KOPT-K1 (cell line): ENCODE results near the gene BACH2.
A peak's percentile ranks its signal among the peaks of the same experiment; 100 is the strongest.

Experiments used
- H3K27ac ChIP-seq: fragments of 200-600 bp; sonication (generic); 2 replicates; pipeline ENCODE4 v1.5.1; 2016; ENCODE audit warnings: antibody characterized with exemption, mild to moderate bottlenecking, low read depth, low read length; ENCODE audit not compliant: poor library complexity, severe bottlenecking
- H3K36me3 ChIP-seq: fragments of 200-600 bp; sonication (generic); 2 replicates; pipeline ENCODE4 v1.5.1; 2017; ENCODE audit warnings: antibody characterized with exemption, mild to moderate bottlenecking, low read length, moderate library complexity; ENCODE audit not compliant: insufficient read depth
- H3K9me3 ChIP-seq: fragments of 200-600 bp; sonication (generic); 2 replicates; pipeline ENCODE4 v1.5.1; 2017; ENCODE audit warnings: antibody characterized with exemption, low read length, mild to moderate bottlenecking; ENCODE audit not compliant: insufficient read depth, poor library complexity, severe bottlenecking

Gene BACH2

GRCh38 chr6:90315354-90315950 is 18.8 kb upstream of the BACH2 start:
- no peaks in the 10 kb centered on the region for H3K9me3 ChIP-seq
- no peaks in the 10 kb centered on the region for H3K36me3 ChIP-seq
- H3K27ac ChIP-seq: no peak overlapping the region

GRCh38 chr6:90314514-90314913 is 17.9 kb upstream of the BACH2 start:
- Histone ChIP-seq H3K36me3 (no peaks in the 10 kb centered on the region), H3K27ac (no peak overlapping the region), H3K9me3 (no peaks in the 10 kb centered on the region)

GRCh38 chr6:90311569-90311968 is 14.9 kb upstream of the BACH2 start:
- Histone ChIP-seq H3K27ac (no peak overlapping the region), H3K9me3 (no peaks in the 10 kb centered on the region), H3K36me3 (no peaks in the 10 kb centered on the region)

GRCh38 chr6:90305800-90306448 is 9.3 kb upstream of the BACH2 start:
- Histone ChIP-seq H3K9me3 (no peaks in the 10 kb centered on the region), H3K27ac (no peak overlapping the region), H3K36me3 (no peaks in the 10 kb centered on the region)

GRCh38 chr6:90304308-90304707 is 7.7 kb upstream of the BACH2 start:
- no peaks in the 10 kb centered on the region for H3K36me3 ChIP-seq
- no peak overlapping the region for H3K27ac ChIP-seq
- H3K9me3 ChIP-seq: no peaks in the 10 kb centered on the region

GRCh38 chr6:90303039-90303438 is 6.4 kb upstream of the BACH2 start:
- H3K27ac ChIP-seq: no peak overlapping the region
- H3K9me3 ChIP-seq: no peaks in the 10 kb centered on the region
- no peaks in the 10 kb centered on the region for H3K36me3 ChIP-seq

- H3K9me3 ChIP-seq: no peaks in the 10 kb centered on the region
- H3K36me3 ChIP-seq: no peaks in the 10 kb centered on the region
- no peak overlapping the region for H3K27ac ChIP-seq
Measured at GRCh38 chr6:90302320-90302719, 5.7 kb upstream of the BACH2 start.

GRCh38 chr6:90301816-90302215 is 5.2 kb upstream of the BACH2 start:
- no peaks in the 10 kb centered on the region for H3K9me3 ChIP-seq
- no peaks in the 10 kb centered on the region for H3K36me3 ChIP-seq
- H3K27ac ChIP-seq: no peak overlapping the region

GRCh38 chr6:90298459-90299053 is 1.9 kb upstream of the BACH2 start:
- H3K9me3 ChIP-seq: no peaks in the 10 kb centered on the region
- H3K27ac ChIP-seq: no peak overlapping the region

GRCh38 chr6:90297867-90298381 is 1.3 kb upstream of the BACH2 start:
- Histone ChIP-seq H3K9me3 (no peaks in the 10 kb centered on the region), H3K27ac (no peak overlapping the region), H3K36me3 (no peaks in the 10 kb centered on the region)

More at GRCh38 chr6:90298459-90299053, 1.9 kb upstream of the BACH2 start:
- H3K36me3 ChIP-seq: no peaks in the 10 kb centered on the region

GRCh38 chr6:90297115-90297866 is 648 bp upstream of the BACH2 start:
- Histone ChIP-seq H3K27ac (peak overlapping the region; percentile 31), H3K36me3 (no peaks in the 10 kb centered on the region), H3K9me3 (no peaks in the 10 kb centered on the region)

GRCh38 chr6:90295854-90296340 is 746 bp downstream of the BACH2 start:
- peak overlapping the region; percentile 48 for H3K27ac ChIP-seq
- no peaks in the 10 kb centered on the region for H3K9me3 ChIP-seq
- H3K36me3 ChIP-seq: no peaks in the 10 kb centered on the region

- peak overlapping the region; percentile 48 for H3K27ac ChIP-seq
- no peaks in the 10 kb centered on the region for H3K36me3 ChIP-seq
Measured at GRCh38 chr6:90294989-90295853, 1.4 kb downstream of the BACH2 start.

GRCh38 chr6:90294614-90294988 is 2.0 kb downstream of the BACH2 start:
- Histone ChIP-seq H3K27ac (peak overlapping the region; percentile 48), H3K9me3 (no peaks in the 10 kb centered on the region), H3K36me3 (no peaks in the 10 kb centered on the region)

More at GRCh38 chr6:90294989-90295853, 1.4 kb downstream of the BACH2 start:
- H3K9me3 ChIP-seq: no peaks in the 10 kb centered on the region
